Calu3 (cell line): ENCODE results near the gene NSMCE1. TPM values are rescaled to one million over a fixed set of nuclear protein-coding genes. Genes with fewer than 3 reads are reported as not detected.

Source experiments
- BruUV-seq: library from RNA; stranded (reverse); fragments of 400-500 nt; replicated peaks from 2 replicates; lab custom pipeline; 2021; lab: Mats Ljungman, UMichigan
- CTCF ChIA-PET: fragments of 300-600 bp; sonication (Branson Sonifier 250); formaldehyde crosslinking; loops from one replicate; lab custom pipeline; 2022; ENCODE audit warnings: antibody characterized with exemption; lab: Charles Lee
- DNase-seq: peaks from one replicate; pipeline ENCODE4 v3.0.0; 2022
- H3K27ac Mint-ChIP-seq: one replicate; pipeline ENCODE4 v1.8.0; 2022; ENCODE audit warnings: mixed read lengths; ENCODE audit not compliant: unreplicated experiment
- H3K27me3 Mint-ChIP-seq: one replicate; pipeline ENCODE4 v1.8.0; 2022; ENCODE audit warnings: mixed read lengths; ENCODE audit not compliant: unreplicated experiment
- H3K36me3 Mint-ChIP-seq: one replicate; pipeline ENCODE4 v1.8.0; 2022; ENCODE audit warnings: mild to moderate bottlenecking, moderate library complexity, mixed read lengths; ENCODE audit not compliant: insufficient read depth, unreplicated experiment
- H3K4me1 Mint-ChIP-seq: one replicate; pipeline ENCODE4 v1.8.0; 2022; ENCODE audit warnings: mild to moderate bottlenecking, low read depth, mixed read lengths; ENCODE audit not compliant: unreplicated experiment
- H3K4me3 Mint-ChIP-seq: one replicate; pipeline ENCODE4 v1.8.0; 2022; ENCODE audit warnings: mild to moderate bottlenecking, low read depth, moderate library complexity, mixed read lengths; ENCODE audit not compliant: unreplicated experiment
- H3K9me3 Mint-ChIP-seq: one replicate; pipeline ENCODE4 v1.8.0; 2022; ENCODE audit warnings: low read depth, mixed read lengths; ENCODE audit not compliant: unreplicated experiment
- CTCF ChIP-seq: fragments of 200-600 bp; IDR thresholded peaks from one replicate; pipeline ENCODE4 v1.8.0; 2022; ENCODE audit warnings: antibody characterized with exemption; ENCODE audit not compliant: unreplicated experiment
- intact Hi-C: fragments of 100-400 bp; cut with micrococcal nuclease; formaldehyde crosslinking; loops from one replicate; pipeline ENCODE4 v1.10.0; 2022; ENCODE audit not compliant: unreplicated experiment
- total RNA-seq: library from RNA; stranded (reverse); gene quantifications from 2 replicates; pipeline ENCODE4 v1.2.3, GENCODE V29; 2022

Gene NSMCE1
- total RNA-seq, 1 experiment from 2014 or later, result 83.2 TPM

GRCh38 chr16:27257271-27257670, 11.3 kb downstream of the NSMCE1 start:
- Mint-ChIP-seq H3K36me3 (peaks cover 21% of the 10 kb centered on the region), H3K9me3 (no peaks in the 10 kb centered on the region), H3K4me3 (no peak overlapping the region), H3K27me3 (no peaks in the 10 kb centered on the region), H3K27ac (no peak overlapping the region), H3K4me1 (peaks cover 50% of the 10 kb centered on the region)
- intact Hi-C loops, result no loop called here
- BruUV-seq, result no TSS peak
- no peak for TF ChIP-seq CTCF
- no peak for DNase-seq
- CTCF ChIA-PET, result no interaction called here

GRCh38 chr16:27256861-27257260, 11.7 kb downstream of the NSMCE1 start:
- DNase-seq, result no peak
- intact Hi-C loops, result no loop called here
- Mint-ChIP-seq H3K9me3 (no peaks in the 10 kb centered on the region), H3K27ac (no peak overlapping the region), H3K27me3 (no peaks in the 10 kb centered on the region), H3K36me3 (peaks cover 17% of the 10 kb centered on the region), H3K4me1 (peaks cover 46% of the 10 kb centered on the region), H3K4me3 (no peak overlapping the region)
- BruUV-seq, result no TSS peak
- TF ChIP-seq CTCF, result no peak
- CTCF ChIA-PET, result no interaction called here

- TF ChIP-seq CTCF, result no peak
- Mint-ChIP-seq H3K27me3 (no peaks in the 10 kb centered on the region), H3K27ac (no peak overlapping the region), H3K9me3 (no peaks in the 10 kb centered on the region), H3K4me3 (no peak overlapping the region), H3K4me1 (peaks cover 37% of the 10 kb centered on the region), H3K36me3 (peaks cover 14% of the 10 kb centered on the region)
- DNase-seq, result no peak
- CTCF ChIA-PET, result interaction anchor here (0.9 kb wide), 1 partner anchor 9 kb away, joined by 3 read pairs; no protein-coding TSS in a partner anchor
- intact Hi-C loops, result no loop called here
- no TSS peak for BruUV-seq
Measured at GRCh38 chr16:27254262-27254811, 14.2 kb downstream of the NSMCE1 start.

GRCh38 chr16:27253526-27253930, 15.0 kb downstream of the NSMCE1 start:
- H3K36me3 Mint-ChIP-seq, result peaks cover 14% of the 10 kb centered on the region
- TF ChIP-seq CTCF, result no peak
- H3K4me1 Mint-ChIP-seq, result peaks cover 30% of the 10 kb centered on the region
- H3K4me3 Mint-ChIP-seq, result no peak overlapping the region
- no peak overlapping the region for H3K27ac Mint-ChIP-seq
- intact Hi-C loops, result no loop called here
- CTCF ChIA-PET, result interaction anchor here (0.9 kb wide), 1 partner anchor 10 kb away, joined by 3 read pairs; no protein-coding TSS in a partner anchor
- DNase-seq, result no peak
- H3K9me3 Mint-ChIP-seq, result no peaks in the 10 kb centered on the region
- BruUV-seq, result no TSS peak
- no peaks in the 10 kb centered on the region for H3K27me3 Mint-ChIP-seq
